ENCODE data around the gene TBC1D16. TPM values are rescaled to one million over a fixed set of nuclear protein-coding genes. Genes with fewer than 3 reads are reported as not detected.

The TBC1D16 gene
- total RNA-seq, 4 donors from 2014 or later = 9.1 to 28.0 (median 22.3) TPM

DNA sequence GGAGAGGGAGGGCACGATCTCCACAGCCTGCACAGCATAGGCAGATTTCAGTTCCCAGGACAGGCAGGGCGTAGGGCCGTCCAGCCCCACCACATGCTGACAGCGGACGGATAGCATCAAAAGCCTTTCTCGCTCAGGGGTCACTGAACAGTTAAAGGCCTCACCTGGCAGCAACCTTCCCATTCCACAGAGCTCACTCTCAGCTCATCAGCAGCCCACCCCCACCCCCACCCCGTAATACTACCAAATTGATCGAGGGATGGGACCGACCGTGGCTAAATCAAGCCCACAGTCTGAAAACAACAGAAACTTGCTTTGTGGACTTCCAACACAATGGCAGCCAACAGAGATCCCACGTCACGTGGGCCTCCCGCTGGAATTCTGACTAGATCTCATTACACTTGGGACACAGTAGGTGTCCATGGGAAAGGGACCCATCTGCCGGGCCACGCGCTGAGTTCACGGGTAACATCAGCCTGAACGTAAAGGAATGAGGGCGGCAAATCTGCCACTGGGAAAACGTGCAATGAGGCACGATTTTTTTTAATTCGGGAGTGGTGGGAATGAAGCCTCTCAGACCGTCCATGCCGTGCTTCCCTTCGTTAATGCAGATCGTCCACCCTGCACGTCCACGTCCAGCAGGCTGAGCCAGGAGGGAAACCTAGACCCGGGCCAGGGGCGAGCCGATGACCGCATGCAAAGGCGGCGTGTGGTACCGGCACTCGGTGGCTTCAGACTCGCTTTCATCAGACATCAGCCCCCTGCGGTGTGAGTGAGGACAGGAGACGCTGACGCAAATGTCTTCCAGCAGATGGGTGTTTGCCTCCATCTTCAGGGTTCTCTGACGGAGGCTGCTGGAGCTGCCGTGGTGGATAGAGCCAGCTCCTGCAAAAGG, 92.1 kb downstream of the TBC1D16 start:
- peak in 1 of 2 donors; percentile 83 for DNase-seq (ENCODE audit: low spot score in 2 of 2)
- no peak overlapping the region for H3K4me3 ChIP-seq (ENCODE audit: low read depth, poor library complexity, severe bottlenecking)
- 92 to 96% methylated on average over 42 of the region's 42 CpGs for WGBS, 2 donors
- TF ChIP-seq, protein P1, sequence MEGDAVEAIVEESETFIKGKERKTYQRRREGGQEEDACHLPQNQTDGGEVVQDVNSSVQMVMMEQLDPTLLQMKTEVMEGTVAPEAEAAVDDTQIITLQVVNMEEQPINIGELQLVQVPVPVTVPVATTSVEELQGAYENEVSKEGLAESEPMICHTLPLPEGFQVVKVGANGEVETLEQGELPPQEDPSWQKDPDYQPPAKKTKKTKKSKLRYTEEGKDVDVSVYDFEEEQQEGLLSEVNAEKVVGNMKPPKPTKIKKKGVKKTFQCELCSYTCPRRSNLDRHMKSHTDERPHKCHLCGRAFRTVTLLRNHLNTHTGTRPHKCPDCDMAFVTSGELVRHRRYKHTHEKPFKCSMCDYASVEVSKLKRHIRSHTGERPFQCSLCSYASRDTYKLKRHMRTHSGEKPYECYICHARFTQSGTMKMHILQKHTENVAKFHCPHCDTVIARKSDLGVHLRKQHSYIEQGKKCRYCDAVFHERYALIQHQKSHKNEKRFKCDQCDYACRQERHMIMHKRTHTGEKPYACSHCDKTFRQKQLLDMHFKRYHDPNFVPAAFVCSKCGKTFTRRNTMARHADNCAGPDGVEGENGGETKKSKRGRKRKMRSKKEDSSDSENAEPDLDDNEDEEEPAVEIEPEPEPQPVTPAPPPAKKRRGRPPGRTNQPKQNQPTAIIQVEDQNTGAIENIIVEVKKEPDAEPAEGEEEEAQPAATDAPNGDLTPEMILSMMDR (IDR thresholded peaks at IDR 0.05) = no peak
- no peak for TF ChIP-seq POLR2A (IDR thresholded peaks at IDR 0.05)
- intact Hi-C loops (cut with DNase I; ENCODE audit: low total_unique reads) = no loop called here

DNA sequence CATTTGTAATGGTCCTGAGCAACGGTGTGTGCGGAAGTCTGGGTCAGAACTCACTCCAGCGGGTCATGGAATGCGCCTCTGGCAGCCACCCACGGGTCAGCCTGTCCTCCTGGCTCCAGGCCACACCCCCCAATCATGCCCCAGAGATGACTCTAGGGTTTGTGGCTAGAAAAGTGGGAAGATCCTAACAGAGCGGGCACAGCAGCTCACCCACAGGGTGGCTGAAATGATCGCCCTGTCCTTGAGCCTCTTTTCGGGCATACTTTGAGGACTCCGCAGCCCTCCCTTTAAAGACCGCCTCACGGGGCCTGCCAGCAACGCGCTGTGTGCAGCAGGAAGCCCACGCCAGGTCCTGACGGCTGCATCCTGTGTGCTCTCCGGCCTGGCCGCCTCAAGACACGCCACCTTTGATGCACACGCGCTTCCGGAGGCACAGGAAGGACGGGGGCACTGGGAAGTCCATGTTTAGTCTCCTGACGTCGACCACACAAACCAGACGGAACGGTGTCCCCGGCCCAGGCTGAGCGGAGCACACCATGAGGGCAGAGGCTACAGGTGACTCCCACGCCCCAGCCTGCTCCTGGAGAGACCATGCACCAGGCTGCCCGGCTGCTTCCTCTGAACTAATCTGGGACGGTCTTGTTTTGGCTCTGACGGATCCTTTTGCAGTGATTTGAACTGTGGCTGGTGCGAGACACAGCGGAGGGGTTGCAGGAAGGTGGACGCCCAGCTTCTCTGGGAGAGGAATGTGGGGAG, 92.9 kb downstream of the TBC1D16 start:
- WGBS, 2 donors = 72 to 91% methylated on average over 26 to 35 of the region's 35 CpGs
- peak in 1 of 2 donors; percentile 87 for DNase-seq (ENCODE audit: low spot score in 2 of 2)
- intact Hi-C loops (cut with DNase I; ENCODE audit: low total_unique reads) = no loop called here
- no peak overlapping the region for H3K4me3 ChIP-seq (ENCODE audit: low read depth, poor library complexity, severe bottlenecking)
- no peak for TF ChIP-seq POLR2A (IDR thresholded peaks at IDR 0.05)
- TF ChIP-seq, protein P1 (IDR thresholded peaks at IDR 0.05) = no peak

DNA sequence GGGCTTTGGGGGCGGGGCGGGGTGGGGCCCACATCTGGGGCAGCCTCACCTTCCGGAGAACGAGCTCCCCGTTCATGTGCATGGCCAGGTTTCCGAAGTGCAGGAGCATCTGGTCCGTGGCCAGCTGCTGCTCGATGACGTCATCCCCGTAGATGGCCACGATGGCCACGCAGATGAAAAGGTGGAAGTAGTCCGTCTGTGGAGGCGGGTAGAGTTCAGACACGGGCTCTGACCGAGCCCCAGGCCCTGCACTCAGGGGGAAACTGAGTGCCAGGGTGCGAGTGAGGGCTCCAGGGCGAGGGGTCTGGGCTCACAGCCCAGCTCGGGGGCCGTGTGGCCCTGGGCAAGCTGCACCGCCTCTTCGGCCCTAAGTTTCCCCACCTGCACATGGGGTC, 93.7 kb downstream of the TBC1D16 start:
- no peak overlapping the region for H3K4me3 ChIP-seq (ENCODE audit: low read depth, poor library complexity, severe bottlenecking)

DNA sequence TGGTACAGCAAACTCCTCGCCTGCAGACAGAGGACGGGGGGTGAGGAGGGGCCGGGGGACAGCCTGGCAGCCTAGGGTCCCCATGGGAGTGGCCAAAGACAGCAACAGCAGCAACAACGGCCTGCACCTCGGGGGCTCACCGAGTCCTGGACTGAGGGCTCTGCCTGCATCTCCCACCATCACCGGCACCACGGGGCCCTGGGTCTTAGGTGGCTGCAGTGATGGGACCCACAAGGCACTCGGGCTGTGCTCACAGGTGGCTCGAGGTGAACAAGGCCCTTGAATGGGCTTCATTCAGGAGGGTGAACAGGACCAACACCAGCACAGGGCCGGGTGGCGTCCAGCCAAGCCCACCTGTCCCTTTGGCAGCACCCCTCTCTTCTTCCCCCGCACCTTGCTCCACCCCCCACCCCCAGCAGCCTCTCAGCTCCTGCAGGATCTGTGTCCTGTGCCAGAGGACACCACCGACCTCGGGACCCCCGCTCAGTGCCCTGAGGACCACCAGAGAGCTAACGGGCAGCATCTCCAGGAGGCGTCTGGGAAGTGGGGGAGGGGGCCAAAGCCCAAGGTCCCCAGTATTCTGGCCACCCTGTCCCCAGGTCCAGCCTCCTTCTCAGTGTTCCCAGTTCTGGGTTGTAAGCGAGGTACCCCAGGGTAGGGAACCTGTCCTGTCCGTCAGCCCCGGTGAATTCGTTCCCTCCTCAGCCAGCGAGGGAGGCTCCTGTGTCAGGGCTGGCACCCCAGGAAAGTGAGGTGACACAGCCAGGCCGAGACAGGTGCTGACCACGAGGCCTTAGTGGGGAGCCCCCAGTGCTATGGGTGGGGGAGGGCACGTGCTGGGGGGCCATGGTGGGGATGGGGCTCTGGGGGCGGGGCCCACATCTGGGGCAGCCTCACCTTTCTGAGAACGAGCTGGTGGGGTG, 94.3 kb downstream of the TBC1D16 start:
- WGBS, 2 donors = 93 to 98% methylated on average over 17 to 22 of the region's 28 CpGs
- no peak for DNase-seq (ENCODE audit: low spot score in 2 of 2)
- intact Hi-C loops (cut with DNase I; ENCODE audit: low total_unique reads) = no loop called here
- TF ChIP-seq POLR2A (IDR thresholded peaks at IDR 0.05) = no peak
- TF ChIP-seq, protein P1 (IDR thresholded peaks at IDR 0.05) = no peak
- no peak overlapping the region for H3K4me3 ChIP-seq (ENCODE audit: low read depth, poor library complexity, severe bottlenecking)

More for the DNA sequence above, 93.7 kb downstream of the TBC1D16 start:
- peak in 1 of 2 donors; percentile 75 for DNase-seq (ENCODE audit: low spot score in 2 of 2)
- 91 to 93% methylated on average over 10 to 22 of the region's 22 CpGs for WGBS, 2 donors
- intact Hi-C loops (cut with DNase I; ENCODE audit: low total_unique reads) = no loop called here
- no peak for TF ChIP-seq POLR2A (IDR thresholded peaks at IDR 0.05)
- TF ChIP-seq, protein P1 (IDR thresholded peaks at IDR 0.05) = no peak

DNA sequence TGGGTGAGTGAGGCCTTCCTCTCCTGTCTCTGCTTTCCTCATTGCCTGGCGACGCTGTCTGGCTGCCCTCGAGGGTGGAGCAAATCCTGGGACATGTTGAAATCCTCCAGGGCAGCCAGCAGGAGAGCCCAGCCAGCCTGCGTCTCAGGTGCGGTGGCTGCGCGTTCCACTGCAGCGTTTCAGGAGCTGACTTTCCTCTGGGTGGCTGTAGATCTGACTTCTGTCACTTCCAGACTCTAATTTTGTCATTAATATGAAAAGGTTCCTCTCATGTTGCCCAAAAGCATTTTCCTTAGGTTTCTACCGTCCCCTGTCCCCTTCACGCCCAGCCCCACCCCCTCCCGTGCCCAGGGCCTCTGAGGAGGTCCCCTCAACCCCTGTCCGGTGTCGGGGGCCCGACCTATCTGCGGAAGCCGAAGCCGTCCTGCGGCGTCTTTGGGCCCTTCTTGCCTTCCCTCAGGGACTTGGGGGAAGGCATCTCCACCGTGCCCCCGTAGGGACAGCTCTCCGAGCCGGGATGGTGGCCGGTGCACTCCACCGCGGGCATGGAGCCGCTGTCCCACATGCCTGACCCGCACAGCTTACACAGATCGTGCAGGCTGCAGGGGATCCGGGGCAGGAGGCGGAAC, 95.1 kb downstream of the TBC1D16 start:
- no peak overlapping the region for H3K4me3 ChIP-seq (ENCODE audit: low read depth, poor library complexity, severe bottlenecking)
- intact Hi-C loops (cut with DNase I; ENCODE audit: low total_unique reads) = no loop called here
- peak in 1 of 2 donors; percentile 77 for DNase-seq (ENCODE audit: low spot score in 2 of 2)
- WGBS, 2 donors = 94 to 95% methylated on average over 26 to 31 of the region's 31 CpGs
- TF ChIP-seq, protein P1 (IDR thresholded peaks at IDR 0.05) = no peak
- TF ChIP-seq POLR2A (IDR thresholded peaks at IDR 0.05) = no peak

All from lower leg skin (tissue), 4 donors.